Stimulated activated CD4-positive, alpha-beta T cell treated with anti-CD3 and anti-CD28 coated beads, Interleukin-12 subunit alpha, Interleukin-12 subunit beta, amount 100 ng/mL, for 24 hours (primary cell): ENCODE results near the gene THAP9.
A peak's percentile ranks its signal among the peaks of the same experiment; 100 is the strongest.
"Not testable (repeated sequence)": the region's sequence is repeated elsewhere in the genome, so short reads cannot be mapped to it uniquely, and the experiment has no call there.

Source experiments
- DNase-seq, 2 experiments: peaks; one replicate each; pipeline ENCODE4 v3.0.0-alpha.2; 2020; ENCODE audit warnings: low read depth in 2 of 2

The THAP9 gene, protein sequence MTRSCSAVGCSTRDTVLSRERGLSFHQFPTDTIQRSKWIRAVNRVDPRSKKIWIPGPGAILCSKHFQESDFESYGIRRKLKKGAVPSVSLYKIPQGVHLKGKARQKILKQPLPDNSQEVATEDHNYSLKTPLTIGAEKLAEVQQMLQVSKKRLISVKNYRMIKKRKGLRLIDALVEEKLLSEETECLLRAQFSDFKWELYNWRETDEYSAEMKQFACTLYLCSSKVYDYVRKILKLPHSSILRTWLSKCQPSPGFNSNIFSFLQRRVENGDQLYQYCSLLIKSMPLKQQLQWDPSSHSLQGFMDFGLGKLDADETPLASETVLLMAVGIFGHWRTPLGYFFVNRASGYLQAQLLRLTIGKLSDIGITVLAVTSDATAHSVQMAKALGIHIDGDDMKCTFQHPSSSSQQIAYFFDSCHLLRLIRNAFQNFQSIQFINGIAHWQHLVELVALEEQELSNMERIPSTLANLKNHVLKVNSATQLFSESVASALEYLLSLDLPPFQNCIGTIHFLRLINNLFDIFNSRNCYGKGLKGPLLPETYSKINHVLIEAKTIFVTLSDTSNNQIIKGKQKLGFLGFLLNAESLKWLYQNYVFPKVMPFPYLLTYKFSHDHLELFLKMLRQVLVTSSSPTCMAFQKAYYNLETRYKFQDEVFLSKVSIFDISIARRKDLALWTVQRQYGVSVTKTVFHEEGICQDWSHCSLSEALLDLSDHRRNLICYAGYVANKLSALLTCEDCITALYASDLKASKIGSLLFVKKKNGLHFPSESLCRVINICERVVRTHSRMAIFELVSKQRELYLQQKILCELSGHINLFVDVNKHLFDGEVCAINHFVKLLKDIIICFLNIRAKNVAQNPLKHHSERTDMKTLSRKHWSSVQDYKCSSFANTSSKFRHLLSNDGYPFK

GRCh38 chr4:82900411-82901182, at the start of gene THAP9:
Gene THAP9 (plus strand): TSS chr4:82900735. CDS start chr4:82900803, 68 bp downstream.
- peak; percentile 95 to 96 for DNase-seq

DNA sequence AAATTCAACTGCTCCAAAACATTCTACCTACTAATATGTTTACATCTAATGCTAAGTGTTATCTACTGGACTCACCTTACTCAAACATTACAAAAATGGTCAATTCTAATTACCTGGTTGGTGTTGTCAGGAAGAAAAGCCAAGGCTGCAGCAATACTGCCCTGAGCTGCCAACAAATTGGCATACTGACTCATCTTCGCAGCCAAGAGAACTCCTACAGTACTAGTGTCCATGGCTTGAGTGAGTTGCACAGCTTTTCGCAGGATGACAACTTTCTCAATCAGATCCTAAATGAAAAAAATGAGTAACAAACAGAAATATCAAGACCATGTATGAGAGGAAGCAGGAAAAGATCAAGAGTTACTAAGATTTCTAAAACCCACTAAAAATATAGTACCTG, 49.2 kb upstream of the THAP9 start:
- DNase-seq: no peak

DNA sequence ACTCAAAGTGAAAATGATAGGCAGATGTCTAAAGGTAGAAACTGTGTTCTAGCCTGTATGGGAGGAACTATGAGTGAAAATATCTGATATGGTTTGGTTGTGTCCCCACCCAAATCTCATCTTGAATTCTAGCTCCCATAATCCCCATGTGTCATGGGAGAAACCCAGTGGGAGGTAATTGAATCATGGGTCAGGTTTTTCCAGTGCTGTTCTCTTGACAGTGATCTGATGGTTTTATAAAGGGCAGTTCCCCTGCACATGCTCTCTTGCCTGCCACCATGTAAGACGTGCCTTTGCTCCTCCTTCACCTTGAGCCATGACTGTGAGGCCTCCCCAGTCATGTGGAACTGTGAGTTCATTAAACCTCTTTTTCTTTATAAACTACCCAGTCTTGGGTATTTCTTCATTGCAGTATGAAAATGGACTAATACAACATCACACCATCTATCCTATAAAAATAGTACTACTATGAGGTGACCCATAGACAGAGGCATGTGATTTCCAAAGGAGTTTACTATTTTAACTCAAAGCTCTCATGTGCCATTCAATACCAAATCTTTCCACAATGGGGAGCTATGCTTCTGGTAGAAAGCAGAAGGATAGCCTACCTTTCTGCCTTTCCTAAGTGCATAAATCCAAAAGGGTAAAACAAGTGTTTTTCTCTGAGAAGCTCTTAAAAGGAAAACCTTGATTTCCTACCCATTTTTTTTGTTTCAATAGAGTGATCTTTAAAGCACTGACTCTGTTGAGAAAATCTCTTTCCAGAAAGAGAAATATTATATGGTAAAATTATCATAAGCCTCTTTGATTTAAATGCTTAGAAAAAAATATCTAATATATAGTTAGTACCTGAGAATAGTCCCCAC, 48.4 kb upstream of the THAP9 start:
- no peak for DNase-seq

DNA sequence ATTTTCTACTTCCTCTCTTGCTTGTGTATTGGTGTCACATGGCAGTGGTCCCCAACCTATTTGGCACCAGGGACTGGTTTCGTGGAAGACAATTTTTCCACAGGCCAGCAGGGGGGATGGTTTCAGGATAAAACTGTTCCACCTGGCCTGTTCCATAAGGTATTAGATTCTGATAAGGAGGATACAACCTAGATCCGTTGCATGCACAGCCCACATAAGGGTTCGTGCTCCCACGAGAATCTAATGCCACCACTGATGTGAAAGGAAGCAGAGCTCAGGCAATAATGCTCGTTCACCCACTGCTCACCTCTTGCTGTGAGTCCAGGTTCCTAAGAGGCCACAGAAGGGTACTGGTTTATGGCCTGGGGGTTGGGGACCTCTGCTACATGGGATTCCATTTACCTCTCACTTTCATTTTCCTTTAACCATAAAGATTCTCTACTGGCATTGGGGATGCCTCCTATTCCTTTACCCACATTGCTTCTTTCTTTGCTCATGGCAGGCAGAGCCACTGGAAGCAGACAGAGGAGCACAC, 47.7 kb upstream of the THAP9 start:
- DNase-seq: no peak

DNA sequence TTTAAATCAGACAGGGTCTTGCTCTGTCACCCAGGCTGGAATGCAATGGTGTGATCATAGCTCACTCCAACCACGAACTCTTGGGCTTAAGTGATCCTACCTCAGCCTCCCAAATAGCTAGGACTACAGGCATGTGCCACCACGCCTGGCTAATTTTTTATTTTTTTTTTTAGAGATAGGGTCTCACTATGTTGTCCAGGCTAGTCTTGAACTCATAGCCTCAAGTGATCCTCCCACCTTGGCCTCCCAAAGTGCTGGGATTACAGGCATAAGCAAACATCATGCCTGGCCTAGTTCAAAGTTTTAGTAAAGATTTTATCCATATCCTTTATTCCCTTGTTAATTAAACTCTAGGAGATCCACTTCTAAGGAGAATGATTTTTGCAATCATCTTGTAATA, 40.0 kb upstream of the THAP9 start:
- not testable (repeated sequence) for DNase-seq

DNA sequence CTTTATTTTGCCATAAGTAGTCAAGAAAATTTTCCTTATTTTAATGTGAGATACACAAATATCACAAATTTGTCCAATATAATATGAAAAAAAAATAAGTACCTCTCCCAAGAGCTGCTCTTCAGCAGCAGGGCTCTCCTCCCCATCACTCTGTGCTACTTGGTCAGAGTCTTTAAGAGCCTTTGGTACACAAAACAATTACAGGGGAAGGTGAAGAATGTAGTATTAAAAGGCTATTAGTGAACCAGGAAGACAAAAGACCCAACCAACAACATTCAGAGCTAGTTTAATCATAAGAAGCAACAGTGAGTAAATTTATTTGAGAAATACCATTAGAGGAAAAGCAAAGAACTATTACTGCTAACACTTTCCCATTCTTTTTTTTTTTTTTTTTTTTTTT, 39.0 kb upstream of the THAP9 start:
- no peak for DNase-seq

DNA sequence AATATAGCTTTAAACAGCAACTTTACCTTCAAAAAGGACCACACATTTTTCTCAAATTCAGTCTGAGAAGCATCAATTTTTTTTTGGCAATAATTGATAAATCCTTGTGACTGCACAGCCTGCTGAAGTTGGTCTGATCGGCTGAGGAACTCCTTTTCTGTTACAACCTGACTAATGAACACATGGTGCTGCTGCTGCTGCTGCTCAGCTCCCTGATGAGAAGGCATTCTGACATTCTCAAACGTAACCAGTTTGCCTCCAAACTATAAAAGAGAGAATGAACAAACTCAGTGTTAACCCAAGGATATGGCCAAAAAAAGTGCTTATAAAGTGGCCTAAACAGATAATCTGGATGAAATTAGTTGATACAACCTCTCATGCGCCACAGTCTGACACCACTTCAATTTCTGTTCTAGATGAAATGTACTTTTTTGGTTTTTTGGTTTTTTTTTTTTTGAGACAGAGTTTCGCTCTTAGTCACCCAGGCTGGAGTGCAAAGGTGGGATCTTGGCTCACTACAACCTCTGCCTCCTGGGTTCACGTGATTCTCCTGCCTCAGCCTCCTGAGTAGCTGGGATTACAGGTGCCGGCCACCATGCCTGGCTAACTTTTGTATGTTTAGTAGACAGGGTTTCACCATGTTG, 36.1 kb upstream of the THAP9 start:
- no peak for DNase-seq

GRCh38 chr4:82865592-82865991, 34.9 kb upstream of the THAP9 start:
- DNase-seq: no peak

DNA sequence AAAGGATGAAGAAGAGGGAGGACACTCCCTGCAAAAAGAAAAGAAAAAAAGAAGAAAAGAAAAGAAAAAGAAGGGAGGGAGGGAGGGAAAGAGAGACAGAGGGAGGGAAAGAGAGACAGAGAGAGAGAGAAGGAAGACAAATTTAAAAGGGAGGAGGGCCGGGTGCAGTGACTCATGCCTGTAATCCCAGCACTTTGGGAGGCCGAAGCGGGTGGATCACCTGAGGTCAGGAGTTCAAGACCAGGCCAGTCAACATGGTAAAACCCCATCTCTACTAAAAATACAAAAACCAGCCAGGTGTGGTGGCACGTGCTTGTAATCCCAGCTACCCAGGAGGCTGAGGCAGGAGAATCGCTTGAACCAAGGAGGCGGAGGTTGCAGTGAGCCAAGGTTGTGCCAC, 34.5 kb upstream of the THAP9 start:
- not testable (repeated sequence) for DNase-seq

DNA sequence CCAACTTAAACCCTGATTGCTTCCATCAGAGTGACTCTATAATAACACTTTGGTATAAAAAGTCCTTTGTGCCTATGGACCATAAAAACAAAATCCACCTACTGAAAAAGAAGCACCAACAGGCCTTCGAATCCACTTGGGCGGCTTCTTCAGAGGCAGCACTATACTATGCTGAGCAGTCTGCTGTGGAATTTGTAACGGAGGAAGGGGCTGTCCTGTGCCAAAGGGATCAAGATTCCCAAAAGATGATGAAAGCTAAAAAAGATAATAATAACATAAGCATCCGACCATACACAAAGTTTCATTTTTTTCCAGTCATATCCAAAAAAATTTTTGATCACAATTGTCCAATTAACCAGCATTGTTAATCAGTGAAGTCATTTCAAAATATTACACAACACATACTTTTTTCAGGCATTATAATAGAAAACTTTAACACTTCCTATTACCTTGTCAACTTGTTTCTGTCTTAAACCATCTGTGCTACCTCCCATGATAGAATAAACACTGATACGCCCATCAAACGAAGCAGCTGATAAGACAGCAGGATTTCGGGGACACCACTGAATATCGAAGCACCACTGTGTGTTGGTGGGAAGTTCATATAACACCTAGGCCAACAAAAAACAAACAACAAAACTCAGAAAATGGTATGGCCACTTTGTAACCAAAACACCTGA, 33.7 kb upstream of the THAP9 start:
- no peak for DNase-seq

DNA sequence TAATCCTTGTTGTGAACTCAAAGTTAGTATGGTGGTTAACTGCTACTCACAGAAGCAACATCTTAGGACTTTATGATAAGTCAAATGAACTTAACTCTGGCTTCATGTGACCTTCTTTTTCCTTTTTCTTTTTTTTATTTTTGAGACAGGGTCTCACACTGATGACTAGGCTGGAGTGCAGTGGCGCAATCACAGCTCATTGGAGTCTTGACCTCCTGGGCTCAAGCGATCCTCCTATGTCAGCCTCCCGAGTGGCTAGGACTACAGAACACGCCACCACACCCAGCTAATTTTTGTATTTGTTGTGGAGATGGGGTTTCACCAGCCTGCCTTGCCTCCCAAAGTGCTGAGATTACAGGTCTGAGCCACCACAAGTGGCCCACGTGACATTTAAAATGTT, 32.0 kb upstream of the THAP9 start:
- DNase-seq: no peak

GRCh38 chr4:82885410-82885809, 15.1 kb upstream of the THAP9 start:
- DNase-seq: no peak

DNA sequence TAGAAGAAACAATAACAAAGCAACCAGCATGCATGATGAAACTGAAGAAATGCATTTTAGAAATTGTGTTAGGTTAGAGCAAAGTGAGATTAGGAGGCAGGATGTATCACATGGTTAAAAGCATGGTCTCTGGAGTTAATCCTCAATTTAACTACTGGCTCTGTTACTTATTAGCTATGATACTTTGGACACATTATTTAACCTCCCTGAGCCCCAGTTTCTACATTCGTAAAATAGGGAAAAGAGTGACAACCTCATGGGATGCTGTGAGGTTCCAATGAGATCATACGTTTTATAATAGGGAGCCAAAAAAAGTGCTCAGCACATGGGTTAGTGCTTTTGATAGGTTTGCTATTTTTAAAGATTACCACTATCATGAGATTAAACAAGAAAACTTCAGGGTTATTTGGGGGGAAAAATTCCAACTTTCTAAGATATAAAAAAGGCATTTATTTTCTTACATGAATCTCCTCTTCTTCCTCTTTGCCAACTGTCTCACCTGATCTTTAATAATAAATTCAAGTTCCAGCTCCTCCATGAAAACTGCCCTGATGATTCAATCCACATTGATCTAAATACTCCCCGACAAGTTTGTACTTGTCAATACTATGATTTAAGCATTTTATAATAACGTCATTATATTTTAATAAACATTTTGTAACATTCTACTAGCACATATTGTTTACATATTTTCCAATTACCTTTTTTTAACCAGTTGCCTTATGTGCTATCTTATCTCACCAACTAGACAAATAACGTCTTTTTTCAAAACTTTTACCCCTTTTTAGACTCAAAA, 14.2 kb upstream of the THAP9 start:
- no peak for DNase-seq

DNA sequence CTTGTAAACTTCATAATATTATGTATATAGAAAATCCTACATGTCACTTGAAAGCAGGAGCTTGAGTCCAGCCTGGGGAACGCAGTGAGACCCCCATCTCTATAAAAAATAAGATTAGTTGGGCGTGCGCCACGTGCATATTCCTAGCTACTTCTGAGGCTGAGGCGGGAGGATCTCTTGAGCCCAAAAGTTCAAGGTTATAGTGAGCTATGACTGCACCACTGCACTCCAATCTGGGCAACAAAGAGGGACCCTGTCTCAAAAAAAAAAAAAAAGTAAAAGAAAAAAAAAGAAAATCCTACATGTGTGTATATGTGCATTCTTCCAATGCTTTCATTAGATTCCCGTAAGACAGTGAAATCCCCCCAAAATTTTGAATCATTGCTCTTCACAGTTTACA, 11.2 kb upstream of the THAP9 start:
- DNase-seq: no peak

GRCh38 chr4:82890528-82890900, 10.0 kb upstream of the THAP9 start:
- no peak for DNase-seq

DNA sequence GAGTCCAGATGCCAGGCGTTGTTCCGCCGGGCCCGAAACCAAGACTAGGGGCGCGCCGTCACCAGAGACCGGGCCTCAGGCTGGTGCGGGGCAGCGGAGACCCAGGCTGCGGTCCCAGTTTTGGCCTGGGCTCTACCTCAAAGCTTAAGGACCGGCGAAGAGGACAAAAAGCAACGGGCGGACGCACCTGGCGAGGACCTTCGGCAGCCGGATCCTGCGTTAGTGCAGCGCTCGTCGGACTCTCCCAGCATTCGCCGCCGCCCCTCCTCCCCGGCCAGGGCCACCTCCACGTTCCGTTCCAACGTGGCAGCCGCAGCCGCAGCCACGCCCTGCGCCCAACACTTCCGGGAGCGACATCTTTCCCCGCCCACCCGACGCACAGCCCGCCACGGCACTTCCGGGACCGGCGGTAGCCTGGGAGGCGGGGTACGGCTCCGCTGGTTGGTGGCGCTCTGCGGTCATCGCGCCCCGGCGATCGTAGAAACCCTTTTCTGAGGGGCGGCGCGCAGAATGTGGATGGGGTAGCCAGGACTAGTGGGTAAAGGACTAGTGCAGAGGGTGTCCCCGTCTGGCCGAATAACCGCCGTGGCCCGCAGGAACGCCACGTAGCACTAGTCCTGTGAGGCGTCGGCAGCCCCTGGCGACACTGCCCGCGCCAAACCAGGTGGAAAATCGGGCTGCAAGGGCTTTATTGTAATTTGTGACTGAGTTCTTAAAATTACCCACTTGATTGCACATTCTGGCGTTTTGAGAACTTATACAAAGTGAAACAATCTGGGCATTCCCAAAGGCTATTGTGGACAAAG, 9.4 kb upstream of the THAP9 start, which contains the start of gene SEC31A:
Gene SEC31A (minus strand): TSS at position 253 of the 806 bp plus-strand sequence. CDS start 9,217 bp downstream, outside the sequence.
- DNase-seq: peak; percentile 93 to 95

DNA sequence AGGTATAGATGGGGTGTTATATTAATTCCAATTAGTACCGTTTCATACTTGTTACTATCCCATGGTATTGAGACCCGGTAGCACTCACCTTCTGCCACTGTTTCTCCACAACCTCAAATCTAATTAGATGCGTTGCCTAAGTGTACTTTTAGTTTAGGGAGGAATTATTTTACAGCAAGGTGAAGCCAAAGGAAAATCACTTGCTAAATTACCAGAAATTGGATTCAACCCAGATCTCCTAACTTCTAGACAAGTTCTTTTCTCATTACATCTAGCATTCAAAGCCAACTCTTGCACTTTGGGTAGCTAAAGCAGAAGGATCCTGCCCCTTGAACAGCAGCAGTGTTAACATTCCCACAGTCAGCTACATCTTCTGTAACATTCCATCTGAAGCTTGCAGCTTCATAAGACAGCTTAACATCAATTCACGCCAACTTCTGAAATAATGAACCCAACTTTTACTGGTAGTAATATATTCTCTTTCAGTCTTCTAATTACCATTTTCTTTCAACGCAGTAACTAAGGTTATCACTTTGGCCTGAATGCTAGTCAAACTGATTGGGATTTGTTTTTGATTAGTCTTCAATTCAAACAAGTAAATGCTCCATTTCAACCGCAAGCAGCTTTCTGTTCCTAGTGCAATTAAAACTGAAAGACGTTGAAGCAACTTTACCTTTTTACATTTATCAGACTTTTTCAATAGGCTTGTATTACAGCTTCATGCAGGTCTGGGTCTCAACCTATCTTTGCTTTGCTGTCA, 8.6 kb upstream of the THAP9 start:
- no peak for DNase-seq
